Activated CD8-positive, alpha-beta T cell treated with anti-CD3 and anti-CD28 coated beads, Interleukin-2, amount 10 ng/mL, durations not matched to agents 7 days and 5 days (primary cell): Measurements from ENCODE around the gene FBXW4. TPM values are rescaled to one million over a fixed set of nuclear protein-coding genes. Genes with fewer than 3 reads are reported as not detected.
A peak's percentile ranks its signal among the peaks of the same experiment; 100 is the strongest.

Experiments used
- ATAC-seq: fragments of 150-1000 bp; cut with Tn5 transposase; one replicate; pipeline ENCODE4 v1.10.0; 2021; ENCODE audit warnings: moderate library complexity
- CTCF ChIA-PET: fragments of 350-600 bp; sonication (Branson Sonifier 250); formaldehyde crosslinking; loops from one replicate; lab custom pipeline; 2021; ENCODE audit warnings: antibody characterized with exemption; lab: Charles Lee
- POLR2A ChIA-PET: fragments of 350-600 bp; sonication (Branson Sonifier 250); formaldehyde crosslinking; loops from one replicate; lab custom pipeline; 2021; ENCODE audit warnings: antibody characterized with exemption; lab: Charles Lee
- DNase-seq: peaks from one replicate; pipeline ENCODE4 v3.0.0-alpha.2; 2020
- H3K27ac Mint-ChIP-seq: one replicate; pipeline ENCODE4 v1.8.0; 2021; ENCODE audit warnings: mild to moderate bottlenecking, mixed read lengths
- H3K27me3 Mint-ChIP-seq: one replicate; pipeline ENCODE4 v1.8.0; 2021; ENCODE audit warnings: low read depth, mixed read lengths
- H3K36me3 Mint-ChIP-seq: one replicate; pipeline ENCODE4 v1.8.0; 2021; ENCODE audit warnings: low read depth, mixed read lengths
- H3K4me1 Mint-ChIP-seq: one replicate; pipeline ENCODE4 v1.8.0; 2021; ENCODE audit warnings: low read depth, mixed read lengths
- H3K4me3 Mint-ChIP-seq: one replicate; pipeline ENCODE4 v1.8.0; 2021; ENCODE audit warnings: mild to moderate bottlenecking, mixed read lengths
- H3K9me3 Mint-ChIP-seq: one replicate; pipeline ENCODE4 v1.8.0; 2022; ENCODE audit warnings: mixed read lengths; ENCODE audit not compliant: insufficient read depth
- total RNA-seq, 2 experiments: library from RNA; stranded (reverse); gene quantifications; one replicate each; pipeline ENCODE4 v1.2.3, GENCODE V29; 2021

The FBXW4 gene
- total RNA-seq, 2 experiments from 2014 or later = 36.7 to 39.3 TPM

DNA sequence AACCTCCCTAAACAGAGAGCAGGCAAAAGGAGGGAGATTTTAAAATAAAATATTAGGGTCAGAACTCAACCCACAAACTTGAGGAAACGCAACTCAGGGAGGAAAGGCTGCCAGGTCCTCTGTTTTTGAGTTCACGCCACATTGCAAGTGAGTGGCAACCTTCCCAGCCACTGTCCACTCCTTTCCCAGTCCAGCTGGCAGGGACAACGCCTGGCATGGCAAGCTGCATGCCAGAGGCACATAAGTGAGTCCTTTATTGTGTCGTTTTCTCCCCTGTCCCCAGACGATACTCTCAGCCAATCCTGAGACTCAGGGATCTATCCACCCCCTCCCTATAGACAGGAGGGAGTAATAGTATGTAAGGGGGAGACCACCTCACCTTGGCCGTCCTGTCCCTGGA is 22.4 kb downstream of the FBXW4 start:
- Mint-ChIP-seq H3K27me3 (no peaks in the 10 kb centered on the region), H3K27ac (peak overlapping the region; percentile 26), H3K36me3 (peaks cover 81% of the 10 kb centered on the region), H3K4me3 (no peak overlapping the region), H3K9me3 (peaks cover 9% of the 10 kb centered on the region), H3K4me1 (peaks cover 9% of the 10 kb centered on the region)
- CTCF ChIA-PET = no interaction called here
- POLR2A ChIA-PET = no interaction called here
- no peak for ATAC-seq
- no peak for DNase-seq

GRCh38 chr10:101671453-101671852 is 23.5 kb downstream of the FBXW4 start:
- DNase-seq (no peak), ATAC-seq (no peak)
- ChIA-PET CTCF (interaction anchor here (1.6 kb wide), 1 partner anchor 69 kb away, joined by 5 read pairs; no protein-coding TSS in a partner anchor), POLR2A (interaction anchor here (0.6 kb wide), 1 partner anchor 968 kb away, joined by 3 read pairs; no protein-coding TSS in a partner anchor)
- Mint-ChIP-seq H3K4me1 (peaks cover 9% of the 10 kb centered on the region), H3K4me3 (no peak overlapping the region), H3K36me3 (peaks cover 73% of the 10 kb centered on the region), H3K27ac (peak overlapping the region; percentile 37), H3K9me3 (peaks cover under 1% of the 10 kb centered on the region), H3K27me3 (no peaks in the 10 kb centered on the region)

DNA sequence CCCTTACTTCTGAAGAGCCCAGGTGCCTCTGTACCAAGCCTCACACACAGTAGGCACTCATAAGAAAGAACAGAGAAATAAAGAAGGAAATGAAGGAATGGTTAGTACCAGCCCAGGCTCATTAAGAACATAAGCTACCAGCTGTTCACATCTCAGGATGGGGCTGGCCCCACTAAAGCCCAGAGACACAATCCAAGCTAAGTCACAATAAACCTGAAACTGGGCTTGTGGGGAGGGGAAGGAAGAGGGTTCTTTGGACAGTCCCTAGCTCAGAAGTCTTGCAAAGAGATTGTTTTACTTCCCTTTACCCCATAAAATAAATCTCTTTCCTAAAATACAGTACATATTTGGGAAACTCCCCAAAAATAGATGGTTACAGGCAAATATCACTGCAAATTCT is 24.3 kb downstream of the FBXW4 start:
- H3K27ac Mint-ChIP-seq = no peak overlapping the region
- POLR2A ChIA-PET = interaction anchor here (0.9 kb wide), 2 partner anchors 15 to 23 kb away, joined by 3 to 4 read pairs; no protein-coding TSS in a partner anchor
- peaks cover 9% of the 10 kb centered on the region for H3K4me1 Mint-ChIP-seq
- no peaks in the 10 kb centered on the region for H3K27me3 Mint-ChIP-seq
- no peak for ATAC-seq
- peaks cover 75% of the 10 kb centered on the region for H3K36me3 Mint-ChIP-seq
- no peaks in the 10 kb centered on the region for H3K9me3 Mint-ChIP-seq
- CTCF ChIA-PET = interaction anchor here (1.6 kb wide), 1 partner anchor 68 kb away, joined by 5 read pairs; no protein-coding TSS in a partner anchor
- H3K4me3 Mint-ChIP-seq = no peak overlapping the region
- DNase-seq = no peak

- peaks cover 9% of the 10 kb centered on the region for H3K4me1 Mint-ChIP-seq
- no peak overlapping the region for H3K4me3 Mint-ChIP-seq
- H3K9me3 Mint-ChIP-seq = no peaks in the 10 kb centered on the region
- H3K36me3 Mint-ChIP-seq = peaks cover 70% of the 10 kb centered on the region
- no peaks in the 10 kb centered on the region for H3K27me3 Mint-ChIP-seq
- ChIA-PET POLR2A (no interaction called here), CTCF (no interaction called here)
- H3K27ac Mint-ChIP-seq = no peak overlapping the region
- DNase-seq (no peak), ATAC-seq (no peak)
These were observed 25.8 kb downstream of the FBXW4 start for GRCh38 chr10:101669181-101669580.

- no peaks in the 10 kb centered on the region for H3K27me3 Mint-ChIP-seq
- H3K4me1 Mint-ChIP-seq = peaks cover 9% of the 10 kb centered on the region
- no peak overlapping the region for H3K4me3 Mint-ChIP-seq
- H3K27ac Mint-ChIP-seq = no peak overlapping the region
- peaks cover 70% of the 10 kb centered on the region for H3K36me3 Mint-ChIP-seq
- POLR2A ChIA-PET = no interaction called here
- DNase-seq (no peak), ATAC-seq (no peak)
- no peaks in the 10 kb centered on the region for H3K9me3 Mint-ChIP-seq
- CTCF ChIA-PET = no interaction called here
These were observed 26.4 kb downstream of the FBXW4 start for GRCh38 chr10:101668566-101668965.

GRCh38 chr10:101666083-101666482 is 28.9 kb downstream of the FBXW4 start:
- DNase-seq = no peak
- POLR2A ChIA-PET = no interaction called here
- no peaks in the 10 kb centered on the region for H3K27me3 Mint-ChIP-seq
- no peak overlapping the region for H3K4me3 Mint-ChIP-seq
- no peaks in the 10 kb centered on the region for H3K9me3 Mint-ChIP-seq
- CTCF ChIA-PET = no interaction called here
- H3K4me1 Mint-ChIP-seq = peaks cover 3% of the 10 kb centered on the region
- ATAC-seq = no peak
- no peak overlapping the region for H3K27ac Mint-ChIP-seq
- peaks cover 58% of the 10 kb centered on the region for H3K36me3 Mint-ChIP-seq

DNA sequence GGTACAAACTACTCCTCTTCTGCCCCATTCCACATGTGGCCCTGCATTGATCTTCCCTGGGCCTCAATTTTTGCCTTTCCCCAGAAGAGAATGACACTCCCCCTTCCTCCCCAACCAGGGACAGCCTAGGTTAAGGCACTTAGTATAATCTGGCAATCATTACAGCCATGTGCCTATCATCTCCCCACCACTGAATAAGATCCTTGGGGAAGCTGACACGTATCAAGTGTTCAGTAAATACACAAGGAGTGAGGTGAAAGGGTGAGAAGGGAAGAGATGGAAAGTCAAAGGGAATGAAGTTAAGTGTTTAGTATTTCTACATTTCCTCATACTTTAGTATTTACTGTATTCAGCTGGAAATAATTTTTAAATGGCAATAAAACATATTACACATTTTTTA is 31.9 kb downstream of the FBXW4 start:
- CTCF ChIA-PET = interaction anchor here (1.0 kb wide), 1 partner anchor 118 kb away, joined by 3 read pairs; no protein-coding TSS in a partner anchor
- Mint-ChIP-seq H3K27ac (no peak overlapping the region), H3K4me3 (no peak overlapping the region), H3K4me1 (no peaks in the 10 kb centered on the region), H3K27me3 (no peaks in the 10 kb centered on the region), H3K9me3 (no peaks in the 10 kb centered on the region), H3K36me3 (peaks cover 44% of the 10 kb centered on the region)
- POLR2A ChIA-PET = no interaction called here
- DNase-seq = no peak
- ATAC-seq = no peak

- Mint-ChIP-seq H3K27ac (no peak overlapping the region), H3K36me3 (peaks cover 47% of the 10 kb centered on the region), H3K27me3 (no peaks in the 10 kb centered on the region), H3K4me3 (no peak overlapping the region), H3K9me3 (no peaks in the 10 kb centered on the region), H3K4me1 (no peaks in the 10 kb centered on the region)
- DNase-seq (no peak), ATAC-seq (no peak)
- CTCF ChIA-PET = interaction anchor here (0.8 to 1.1 kb wide), 2 partner anchors 33 to 121 kb away, joined by 3 read pairs; no protein-coding TSS in a partner anchor
- POLR2A ChIA-PET = no interaction called here
These were observed 34.7 kb downstream of the FBXW4 start for GRCh38 chr10:101660256-101660655.

- H3K4me3 Mint-ChIP-seq = no peak overlapping the region
- H3K36me3 Mint-ChIP-seq = peaks cover 43% of the 10 kb centered on the region
- ATAC-seq (no peak), DNase-seq (no peak)
- no peaks in the 10 kb centered on the region for H3K27me3 Mint-ChIP-seq
- H3K27ac Mint-ChIP-seq = no peak overlapping the region
- no peaks in the 10 kb centered on the region for H3K4me1 Mint-ChIP-seq
- ChIA-PET CTCF (no interaction called here), POLR2A (no interaction called here)
- H3K9me3 Mint-ChIP-seq = no peaks in the 10 kb centered on the region
These were observed 36.0 kb downstream of the FBXW4 start for GRCh38 chr10:101658975-101659374.

- no peaks in the 10 kb centered on the region for H3K27me3 Mint-ChIP-seq
- H3K36me3 Mint-ChIP-seq = peaks cover 38% of the 10 kb centered on the region
- no peak overlapping the region for H3K4me3 Mint-ChIP-seq
- ATAC-seq (no peak), DNase-seq (no peak)
- CTCF ChIA-PET = interaction anchor here (1.4 kb wide), 1 partner anchor 9 kb away, joined by 5 read pairs; no protein-coding TSS in a partner anchor
- no peak overlapping the region for H3K27ac Mint-ChIP-seq
- H3K9me3 Mint-ChIP-seq = no peaks in the 10 kb centered on the region
- POLR2A ChIA-PET = no interaction called here
- H3K4me1 Mint-ChIP-seq = no peaks in the 10 kb centered on the region
These were observed 38.1 kb downstream of the FBXW4 start for GRCh38 chr10:101656890-101657289.

DNA sequence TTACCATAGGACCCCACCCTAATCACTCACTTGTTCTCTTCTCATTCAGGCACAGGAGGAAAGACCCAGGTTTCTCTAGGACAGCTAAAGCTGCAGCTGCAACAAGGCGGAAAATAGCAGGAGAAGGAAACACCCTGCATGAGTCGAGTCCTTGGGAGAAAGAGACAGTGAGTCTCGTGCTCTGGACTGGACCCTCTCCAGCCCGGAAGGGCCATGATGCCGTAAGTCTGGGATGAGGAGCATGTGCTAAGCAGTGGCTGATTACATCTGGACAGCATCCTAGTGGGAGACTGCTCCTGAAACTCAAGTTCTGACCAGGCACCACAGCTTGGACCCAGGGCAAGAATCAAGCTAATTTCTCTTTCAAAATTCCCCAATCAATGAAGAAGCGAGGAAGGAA is 39.4 kb downstream of the FBXW4 start:
- Mint-ChIP-seq H3K36me3 (peaks cover 37% of the 10 kb centered on the region), H3K4me3 (no peak overlapping the region), H3K27ac (no peak overlapping the region), H3K4me1 (no peaks in the 10 kb centered on the region), H3K9me3 (no peaks in the 10 kb centered on the region), H3K27me3 (no peaks in the 10 kb centered on the region)
- no peak for DNase-seq
- ATAC-seq = no peak
- ChIA-PET CTCF (interaction anchor here (1.4 kb wide), 1 partner anchor 8 kb away, joined by 5 read pairs; no protein-coding TSS in a partner anchor), POLR2A (no interaction called here)

- Mint-ChIP-seq H3K36me3 (peaks cover 35% of the 10 kb centered on the region), H3K9me3 (no peaks in the 10 kb centered on the region), H3K27me3 (no peaks in the 10 kb centered on the region), H3K4me3 (no peak overlapping the region), H3K27ac (no peak overlapping the region), H3K4me1 (no peaks in the 10 kb centered on the region)
- POLR2A ChIA-PET = interaction anchor here (0.6 kb wide), 1 partner anchor 206 kb away, joined by 3 read pairs; no protein-coding TSS in a partner anchor
- DNase-seq (no peak), ATAC-seq (no peak)
- CTCF ChIA-PET = interaction anchor here (1.0 kb wide), 1 partner anchor 212 kb away, joined by 3 read pairs; no protein-coding TSS in a partner anchor
These were observed 41.4 kb downstream of the FBXW4 start for GRCh38 chr10:101653536-101653935.
